ENCODE measurements around the gene FBXO2.

The FBXO2 gene

GRCh38 chr1:11691928-11692711, 37.9 kb upstream of the FBXO2 start:
- peaks cover 2% of the 10 kb centered on the region for H3K36me3 Mint-ChIP-seq (ENCODE audit: insufficient read depth)

DNA sequence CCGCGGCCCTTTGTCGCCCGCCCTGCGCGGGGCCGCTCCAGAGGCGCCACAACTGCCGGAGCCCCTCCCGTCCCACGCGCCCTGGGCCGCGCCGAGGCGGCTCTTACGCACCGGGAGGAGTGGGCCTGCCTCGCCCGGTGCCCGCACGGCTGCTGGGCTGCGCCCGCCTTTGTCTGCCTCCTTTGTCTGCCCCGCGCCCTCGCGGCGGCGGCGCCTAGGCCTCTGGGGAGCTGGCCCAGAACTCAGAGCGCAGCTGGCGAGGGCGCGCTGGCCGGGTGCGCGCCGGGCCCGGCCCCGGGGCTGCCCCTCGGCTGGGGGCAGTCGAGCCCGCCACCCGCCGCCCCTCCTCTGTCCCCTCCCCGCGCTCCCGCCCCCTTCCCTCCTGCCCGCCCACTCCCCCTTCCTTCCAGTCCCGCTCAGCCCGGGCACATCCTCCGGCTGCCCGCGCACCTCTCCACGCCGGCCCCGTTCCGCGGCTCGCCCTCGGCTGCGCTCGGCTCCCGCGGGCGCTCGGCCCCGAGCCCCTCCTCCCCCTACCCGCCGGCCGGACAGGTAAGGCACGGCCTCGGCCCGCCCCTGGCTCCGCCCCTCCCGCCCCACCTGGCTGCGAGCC, 37.2 kb upstream of the FBXO2 start, which contains the start of gene DRAXIN:
Gene DRAXIN, plus strand, starts transcription at position 409 of the 613 bp plus-strand sequence. CDS start 14,549 bp downstream, outside the sequence.
- DNase-seq (ENCODE audit: low spot score in 2 of 2) (no peak), ATAC-seq (replicated peaks; ENCODE audit: extremely low read depth, poor library complexity, severe bottlenecking) (no peak)
- H3K4me1 Mint-ChIP-seq = peaks cover 36% of the 10 kb centered on the region
- H3K4me3 Mint-ChIP-seq = peak within 1 kb of the TSS; percentile 70
- peak within 1 kb of the TSS; percentile 35 for H3K27ac Mint-ChIP-seq (ENCODE audit: low read depth)
- H3K9me3 Mint-ChIP-seq = no peaks in the 10 kb centered on the region
- H3K36me3 Mint-ChIP-seq (ENCODE audit: insufficient read depth) = peaks cover 2% of the 10 kb centered on the region
- peaks cover 51% of the 10 kb centered on the region for H3K27me3 Mint-ChIP-seq

More at GRCh38 chr1:11691928-11692711, 37.9 kb upstream of the FBXO2 start:
- H3K4me1 Mint-ChIP-seq = peaks cover 36% of the 10 kb centered on the region
- H3K9me3 Mint-ChIP-seq = no peaks in the 10 kb centered on the region
- H3K4me3 Mint-ChIP-seq = peak overlapping the region; percentile 70
- no peak for DNase-seq (ENCODE audit: low spot score in 2 of 2)
- ATAC-seq (replicated peaks; ENCODE audit: extremely low read depth, poor library complexity, severe bottlenecking) = no peak
- H3K27ac Mint-ChIP-seq (ENCODE audit: low read depth) = peak overlapping the region; percentile 35
- peaks cover 51% of the 10 kb centered on the region for H3K27me3 Mint-ChIP-seq

- ATAC-seq (replicated peaks; ENCODE audit: extremely low read depth, poor library complexity, severe bottlenecking) (no peak), DNase-seq (ENCODE audit: low spot score in 2 of 2) (no peak)
- H3K9me3 Mint-ChIP-seq = no peaks in the 10 kb centered on the region
- H3K27ac Mint-ChIP-seq (ENCODE audit: low read depth) = no peak overlapping the region
- H3K27me3 Mint-ChIP-seq = peaks cover 51% of the 10 kb centered on the region
- H3K36me3 Mint-ChIP-seq (ENCODE audit: insufficient read depth) = peaks cover 2% of the 10 kb centered on the region
- H3K4me1 Mint-ChIP-seq = peaks cover 36% of the 10 kb centered on the region
- peak overlapping the region; percentile 56 for H3K4me3 Mint-ChIP-seq
Measured at GRCh38 chr1:11690397-11691301, 36.4 kb upstream of the FBXO2 start.

DNA sequence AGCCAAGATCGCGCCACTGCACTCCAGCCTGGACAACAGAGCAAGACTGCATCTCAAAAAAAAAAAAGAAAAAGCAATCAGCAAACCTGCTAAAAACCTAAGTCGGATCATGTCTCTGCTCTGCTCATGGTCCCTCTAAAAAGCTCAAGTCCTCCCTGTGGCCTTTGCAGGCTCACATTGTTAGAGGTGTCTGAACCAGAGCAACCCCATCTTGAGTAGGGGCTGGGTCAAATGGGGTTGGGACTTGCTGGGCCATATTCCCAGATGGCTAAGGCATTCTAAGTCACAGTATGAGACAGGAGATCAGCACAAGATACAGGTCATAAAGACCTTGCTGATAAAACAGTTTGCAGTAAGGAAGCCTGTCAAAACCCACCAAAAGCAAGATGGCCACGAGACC, 34.3 kb upstream of the FBXO2 start:
- peaks cover 45% of the 10 kb centered on the region for H3K27me3 Mint-ChIP-seq
- no peak overlapping the region for H3K27ac Mint-ChIP-seq (ENCODE audit: low read depth)
- no peak overlapping the region for H3K4me3 Mint-ChIP-seq
- peaks cover 29% of the 10 kb centered on the region for H3K4me1 Mint-ChIP-seq
- ATAC-seq (replicated peaks; ENCODE audit: extremely low read depth, poor library complexity, severe bottlenecking) = no peak
- no peaks in the 10 kb centered on the region for H3K9me3 Mint-ChIP-seq
- peaks cover 2% of the 10 kb centered on the region for H3K36me3 Mint-ChIP-seq (ENCODE audit: insufficient read depth)
- DNase-seq (ENCODE audit: low spot score in 2 of 2) = no peak

DNA sequence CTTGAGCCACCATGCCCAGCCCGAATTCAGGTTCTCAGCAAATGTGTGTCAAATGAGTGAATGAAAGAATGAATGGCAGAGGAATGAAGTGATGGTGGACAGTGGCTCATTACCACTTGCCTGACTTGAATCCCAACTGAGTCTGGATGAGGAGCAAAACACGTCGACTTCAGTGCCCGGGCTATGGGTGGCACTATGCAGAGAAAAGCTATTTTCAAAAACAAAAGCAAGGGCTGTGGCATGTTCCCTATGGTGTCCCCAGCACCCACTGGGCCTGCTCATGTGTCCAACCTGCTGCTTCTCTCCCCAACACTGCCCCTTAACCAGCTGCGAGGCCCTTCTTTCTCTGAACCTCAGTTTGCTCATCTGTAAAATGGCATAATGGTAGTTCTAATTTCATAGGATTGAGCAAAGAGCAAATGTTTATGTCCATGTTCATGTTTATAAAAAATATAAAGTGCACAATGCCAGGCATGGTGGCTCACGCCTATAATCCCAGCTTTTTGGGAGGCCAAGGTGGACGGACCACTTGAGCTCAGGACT, 31.1 kb upstream of the FBXO2 start:
- ATAC-seq (replicated peaks; ENCODE audit: extremely low read depth, poor library complexity, severe bottlenecking) (no peak), DNase-seq (ENCODE audit: low spot score in 2 of 2) (no peak)
- no peaks in the 10 kb centered on the region for H3K9me3 Mint-ChIP-seq
- peaks cover 14% of the 10 kb centered on the region for H3K4me1 Mint-ChIP-seq
- H3K27ac Mint-ChIP-seq (ENCODE audit: low read depth) = no peak overlapping the region
- peaks cover 5% of the 10 kb centered on the region for H3K36me3 Mint-ChIP-seq (ENCODE audit: insufficient read depth)
- no peak overlapping the region for H3K4me3 Mint-ChIP-seq
- peaks cover 20% of the 10 kb centered on the region for H3K27me3 Mint-ChIP-seq

GRCh38 chr1:11684070-11684469, 29.8 kb upstream of the FBXO2 start:
- Mint-ChIP-seq H3K4me3 (no peak overlapping the region), H3K27ac (ENCODE audit: low read depth) (no peak overlapping the region)

GRCh38 chr1:11682799-11683198, 28.6 kb upstream of the FBXO2 start:
- Mint-ChIP-seq H3K36me3 (ENCODE audit: insufficient read depth) (peaks cover 5% of the 10 kb centered on the region), H3K27me3 (peaks cover 5% of the 10 kb centered on the region), H3K4me1 (peaks cover 20% of the 10 kb centered on the region), H3K9me3 (no peaks in the 10 kb centered on the region), H3K27ac (ENCODE audit: low read depth) (no peak overlapping the region), H3K4me3 (no peak overlapping the region)
- DNase-seq (ENCODE audit: low spot score in 2 of 2) = no peak
- no peak for ATAC-seq (replicated peaks; ENCODE audit: extremely low read depth, poor library complexity, severe bottlenecking)

More at GRCh38 chr1:11684070-11684469, 29.8 kb upstream of the FBXO2 start:
- Mint-ChIP-seq H3K4me1 (peaks cover 20% of the 10 kb centered on the region), H3K36me3 (ENCODE audit: insufficient read depth) (peaks cover 5% of the 10 kb centered on the region), H3K9me3 (no peaks in the 10 kb centered on the region), H3K27me3 (peaks cover 10% of the 10 kb centered on the region)
- ATAC-seq (replicated peaks; ENCODE audit: extremely low read depth, poor library complexity, severe bottlenecking) = no peak
- DNase-seq (ENCODE audit: low spot score in 2 of 2) = no peak

- Mint-ChIP-seq H3K36me3 (ENCODE audit: insufficient read depth) (peaks cover 5% of the 10 kb centered on the region), H3K4me1 (peaks cover 20% of the 10 kb centered on the region), H3K4me3 (no peak overlapping the region), H3K27me3 (no peaks in the 10 kb centered on the region), H3K27ac (ENCODE audit: low read depth) (peak overlapping the region; percentile 59), H3K9me3 (no peaks in the 10 kb centered on the region)
- no peak for ATAC-seq (replicated peaks; ENCODE audit: extremely low read depth, poor library complexity, severe bottlenecking)
- DNase-seq (ENCODE audit: low spot score in 2 of 2) = no peak
Measured at GRCh38 chr1:11682287-11682771, 28.1 kb upstream of the FBXO2 start.

GRCh38 chr1:11681071-11681771, 27.0 kb upstream of the FBXO2 start, which contains the start of gene MAD2L2:
TSS of gene MAD2L2 (minus strand) at chr1:11681148. CDS start at chr1:11680601, 547 bp downstream.
- peaks cover 5% of the 10 kb centered on the region for H3K36me3 Mint-ChIP-seq (ENCODE audit: insufficient read depth)
- H3K9me3 Mint-ChIP-seq = no peaks in the 10 kb centered on the region

GRCh38 chr1:11680270-11681070, 26.2 kb upstream of the FBXO2 start:
- no peaks in the 10 kb centered on the region for H3K27me3 Mint-ChIP-seq
- no peak for DNase-seq (ENCODE audit: low spot score in 2 of 2)
- H3K4me1 Mint-ChIP-seq = peaks cover 20% of the 10 kb centered on the region
- H3K9me3 Mint-ChIP-seq = no peaks in the 10 kb centered on the region
- no peak for ATAC-seq (replicated peaks; ENCODE audit: extremely low read depth, poor library complexity, severe bottlenecking)
- peaks cover 11% of the 10 kb centered on the region for H3K36me3 Mint-ChIP-seq (ENCODE audit: insufficient read depth)
- H3K4me3 Mint-ChIP-seq = peak overlapping the region; percentile 84
- no peak overlapping the region for H3K27ac Mint-ChIP-seq (ENCODE audit: low read depth)

More at GRCh38 chr1:11681071-11681771, 27.0 kb upstream of the FBXO2 start, which contains the start of gene MAD2L2:
- peak; percentile 78 to 80 for DNase-seq (ENCODE audit: low spot score in 2 of 2)
- Mint-ChIP-seq H3K27me3 (no peaks in the 10 kb centered on the region), H3K4me3 (peak within 1 kb of the TSS; percentile 84), H3K4me1 (peaks cover 20% of the 10 kb centered on the region), H3K27ac (ENCODE audit: low read depth) (peak within 1 kb of the TSS; percentile 59)
- peak; percentile 94 for ATAC-seq (replicated peaks; ENCODE audit: extremely low read depth, poor library complexity, severe bottlenecking)

GRCh38 chr1:11678442-11678841, 24.2 kb upstream of the FBXO2 start:
- Mint-ChIP-seq H3K4me3 (no peak overlapping the region), H3K4me1 (peaks cover 20% of the 10 kb centered on the region), H3K9me3 (no peaks in the 10 kb centered on the region), H3K27ac (ENCODE audit: low read depth) (no peak overlapping the region), H3K27me3 (no peaks in the 10 kb centered on the region), H3K36me3 (ENCODE audit: insufficient read depth) (peaks cover 15% of the 10 kb centered on the region)
- DNase-seq (ENCODE audit: low spot score in 2 of 2) (no peak), ATAC-seq (replicated peaks; ENCODE audit: extremely low read depth, poor library complexity, severe bottlenecking) (no peak)

Data from central memory CD8-positive, alpha-beta T cell (primary cell).